Femur (tissue), 1 donor: ENCODE results near the gene SND1.

Experiments used
- DNase-seq: peaks from one replicate; pipeline ENCODE4 v3.0.0-alpha.2; 2017

The SND1 gene

DNA sequence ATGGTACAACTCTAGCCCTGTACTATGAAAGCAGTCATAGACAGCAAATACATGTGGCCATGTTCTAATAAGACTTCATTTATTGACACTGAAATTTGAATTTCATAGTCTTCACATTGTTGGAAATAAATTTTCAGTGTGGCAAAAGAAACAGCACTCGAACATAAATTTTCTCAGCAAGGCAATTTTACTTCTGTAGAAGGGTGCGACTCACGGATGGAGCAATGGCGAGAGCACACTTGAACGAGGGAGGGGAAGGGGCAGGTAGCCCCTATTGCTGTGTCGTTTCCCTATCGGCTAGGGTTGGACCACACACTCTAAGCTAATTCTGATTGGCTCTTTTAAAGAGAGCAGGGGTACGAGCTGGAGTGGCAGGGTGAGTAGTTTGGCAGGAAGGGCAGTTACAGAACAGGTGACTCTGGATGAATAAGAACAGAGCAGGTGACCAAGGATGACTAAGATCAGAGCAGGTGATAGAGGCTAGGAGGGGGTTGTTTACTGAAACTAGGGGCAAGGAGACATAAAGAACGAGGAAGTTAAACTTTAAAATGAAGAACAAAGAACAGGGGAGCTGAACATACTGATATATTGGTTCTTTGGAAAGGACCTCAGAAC is 327.2 kb downstream of the SND1 start:
- no peak for DNase-seq

DNA sequence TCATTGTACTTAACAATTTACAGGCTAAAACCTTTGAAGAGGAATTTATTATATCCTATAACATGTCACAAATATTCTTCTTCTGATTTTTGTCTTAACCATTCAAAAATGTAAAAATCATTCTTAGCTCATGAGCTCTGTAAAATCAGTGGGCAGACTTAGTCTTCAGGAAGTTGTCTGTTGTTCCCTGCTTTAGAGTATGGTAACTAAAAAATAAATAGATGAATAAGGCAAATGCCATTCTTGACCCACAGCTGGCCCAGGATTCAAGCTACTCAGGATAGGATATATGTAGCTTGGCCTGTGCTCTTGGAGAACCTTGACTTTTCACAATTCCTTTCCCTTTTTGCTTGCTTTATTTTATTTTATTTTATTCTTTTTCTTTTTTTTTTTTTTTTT is 327.7 kb downstream of the SND1 start:
- DNase-seq, result no peak

DNA sequence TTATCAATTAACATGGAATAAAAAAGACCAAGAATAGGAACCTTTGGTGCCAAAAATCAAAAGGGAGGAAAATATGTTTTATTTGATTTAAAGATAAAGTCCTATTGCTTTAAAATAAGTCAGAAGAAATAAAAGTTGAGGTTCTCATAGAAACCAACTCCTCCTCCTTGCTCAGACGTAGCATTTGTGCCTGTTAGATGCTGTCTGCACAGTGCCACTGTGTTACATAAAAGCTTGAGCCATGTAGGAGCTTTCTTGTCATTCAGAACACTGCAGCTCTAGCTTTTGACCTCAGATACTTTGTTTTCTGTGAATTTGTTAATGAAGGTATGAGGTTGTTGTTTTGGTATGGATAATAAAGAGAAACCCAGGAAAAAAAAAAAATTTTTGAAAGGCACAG is 328.9 kb downstream of the SND1 start:
- no peak for DNase-seq

DNA sequence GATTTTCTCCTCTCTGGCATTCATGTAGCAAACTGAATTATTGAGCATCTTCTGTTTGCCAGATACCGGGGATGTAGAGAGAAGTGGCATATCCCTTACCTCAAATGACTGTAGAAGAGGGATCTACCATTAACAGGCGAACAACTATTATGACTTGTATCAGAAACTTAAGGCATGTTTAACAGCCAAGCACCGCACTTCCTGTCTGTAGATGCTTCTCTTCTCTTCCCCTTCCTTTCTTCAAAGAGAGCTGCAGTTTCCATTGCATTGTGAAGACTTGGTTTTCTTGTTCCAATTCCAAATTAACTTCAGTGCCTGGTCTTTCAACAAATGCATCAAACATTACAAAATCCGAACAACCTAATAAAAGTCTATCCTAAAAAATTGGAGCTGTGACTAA is 330.0 kb downstream of the SND1 start:
- no peak for DNase-seq

DNA sequence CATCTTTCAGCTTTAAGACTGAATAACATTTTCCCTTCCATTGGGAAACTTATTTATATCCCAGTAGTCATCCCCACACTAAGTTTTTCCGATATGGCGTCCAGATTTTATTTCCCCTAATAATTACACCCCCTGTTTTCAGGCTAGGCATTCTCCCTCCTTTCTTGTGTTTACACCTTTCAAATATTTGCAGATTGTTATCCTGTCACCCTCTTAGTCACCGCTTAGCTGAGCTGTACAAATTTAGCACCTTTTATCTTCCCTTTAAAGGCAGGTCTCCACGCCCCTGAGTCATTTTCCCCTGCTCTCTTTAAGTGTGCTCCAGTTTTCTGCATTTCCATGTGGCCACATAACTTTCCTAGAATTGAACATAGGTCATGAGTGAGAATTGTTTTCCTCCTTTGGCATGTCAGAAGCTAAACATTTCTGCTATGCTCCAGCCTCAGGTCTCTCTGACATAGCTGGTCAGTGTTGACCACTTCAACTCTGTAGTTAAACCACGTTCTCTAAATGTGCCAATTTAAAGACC is 331.9 kb downstream of the SND1 start:
- DNase-seq, result no peak

DNA sequence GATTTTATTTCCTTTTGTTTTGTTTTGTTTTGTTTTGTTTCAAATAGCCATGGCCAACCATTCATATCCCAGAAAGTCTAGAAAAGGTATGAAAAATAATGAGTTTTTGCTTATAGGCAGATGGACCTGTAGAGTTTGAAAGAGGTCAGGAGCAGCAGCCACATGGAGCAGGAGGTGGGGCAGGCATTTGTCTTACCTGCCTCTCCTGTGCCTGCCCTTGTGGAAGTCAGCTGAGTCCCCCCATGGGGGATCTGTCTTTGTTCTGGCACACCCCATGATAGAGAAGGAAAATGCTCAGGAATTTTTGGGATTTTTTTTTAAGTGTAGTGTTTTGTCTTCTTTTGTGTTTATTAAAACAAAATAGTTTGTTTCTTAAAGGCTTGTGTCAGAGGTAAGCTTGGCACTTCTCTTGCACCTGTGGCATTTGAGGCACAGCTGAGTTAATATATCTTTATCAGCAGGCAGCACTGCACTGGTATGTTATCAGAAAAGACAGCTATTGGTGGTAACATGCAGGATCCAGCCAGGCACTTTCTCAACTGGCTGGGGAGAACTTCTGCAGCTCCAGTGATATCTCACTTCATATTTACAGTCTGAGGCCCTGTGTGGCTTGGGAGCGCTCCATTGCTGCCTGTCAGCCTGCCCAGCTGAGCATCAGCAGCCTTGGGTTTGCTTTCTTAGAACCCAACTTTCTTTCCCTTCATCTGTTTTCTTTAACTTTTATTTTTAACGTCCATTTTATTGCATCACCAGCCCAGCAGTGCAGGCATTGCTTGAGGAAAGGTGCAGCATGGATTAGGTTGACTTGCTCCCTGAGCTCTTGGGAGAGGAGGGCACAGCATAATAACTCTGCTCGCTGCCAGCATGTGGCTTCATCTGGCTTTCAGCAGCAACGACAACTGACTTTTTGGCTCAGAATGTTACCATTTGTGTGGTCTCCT is 334.9 kb downstream of the SND1 start:
- peak; percentile 42 for DNase-seq

DNA sequence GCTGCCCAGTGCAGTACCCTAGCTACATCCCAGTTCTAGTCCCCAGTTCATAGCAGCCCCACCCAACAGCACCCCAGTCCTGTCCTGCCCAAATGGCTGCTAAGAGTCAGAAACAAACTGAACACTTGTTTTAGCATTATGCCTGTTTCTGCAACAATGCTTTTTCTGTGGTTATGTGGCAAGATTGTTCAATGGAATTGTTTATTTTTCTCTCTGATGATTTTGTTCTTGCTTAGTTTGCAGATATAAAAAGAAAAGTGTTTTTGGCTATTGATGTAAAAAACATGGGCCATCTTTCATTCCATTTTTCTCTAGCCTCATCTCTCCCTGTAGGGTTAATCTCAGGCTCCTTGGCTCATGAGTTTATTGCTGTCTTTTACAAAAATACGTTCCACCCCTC is 336.8 kb downstream of the SND1 start:
- DNase-seq, result no peak

DNA sequence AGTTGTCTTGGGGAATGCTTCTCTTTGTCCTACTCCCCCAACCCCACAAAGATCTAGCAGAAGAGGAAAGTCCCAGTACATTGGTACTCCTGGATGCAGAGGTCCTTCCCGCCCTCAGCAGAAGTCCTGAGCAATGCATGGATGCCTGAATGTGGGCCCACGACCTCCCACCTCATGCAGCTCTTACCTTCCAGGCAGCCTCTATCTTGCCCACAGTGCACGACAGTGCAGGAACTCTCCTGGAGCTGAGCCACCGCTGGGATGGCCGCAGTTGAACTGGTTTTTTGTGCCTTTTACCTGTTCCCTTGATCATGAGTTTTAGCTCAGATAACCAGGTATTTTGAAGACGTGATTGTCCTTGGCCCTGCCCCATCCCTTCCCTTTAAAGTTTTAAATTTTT is 341.3 kb downstream of the SND1 start:
- DNase-seq, result no peak

DNA sequence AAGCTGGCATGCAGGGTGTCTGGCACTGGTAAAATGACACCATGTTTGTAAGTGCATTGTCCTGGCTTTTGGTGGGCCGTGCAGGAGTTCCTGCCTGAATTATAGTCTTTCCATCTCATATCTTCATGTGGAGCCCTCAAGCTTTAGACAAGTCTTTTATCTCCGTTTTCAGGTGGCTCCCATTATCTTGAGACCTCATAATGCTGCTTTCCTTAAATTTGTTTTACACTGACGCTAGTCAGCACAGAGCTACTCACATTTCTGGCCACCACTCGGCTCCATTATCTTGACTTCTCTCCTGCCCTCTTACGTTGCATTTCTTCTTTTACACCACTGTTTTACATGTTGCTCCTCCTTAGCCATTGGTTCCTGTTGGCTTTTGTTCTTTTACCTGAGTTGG is 342.0 kb downstream of the SND1 start:
- DNase-seq, result no peak

DNA sequence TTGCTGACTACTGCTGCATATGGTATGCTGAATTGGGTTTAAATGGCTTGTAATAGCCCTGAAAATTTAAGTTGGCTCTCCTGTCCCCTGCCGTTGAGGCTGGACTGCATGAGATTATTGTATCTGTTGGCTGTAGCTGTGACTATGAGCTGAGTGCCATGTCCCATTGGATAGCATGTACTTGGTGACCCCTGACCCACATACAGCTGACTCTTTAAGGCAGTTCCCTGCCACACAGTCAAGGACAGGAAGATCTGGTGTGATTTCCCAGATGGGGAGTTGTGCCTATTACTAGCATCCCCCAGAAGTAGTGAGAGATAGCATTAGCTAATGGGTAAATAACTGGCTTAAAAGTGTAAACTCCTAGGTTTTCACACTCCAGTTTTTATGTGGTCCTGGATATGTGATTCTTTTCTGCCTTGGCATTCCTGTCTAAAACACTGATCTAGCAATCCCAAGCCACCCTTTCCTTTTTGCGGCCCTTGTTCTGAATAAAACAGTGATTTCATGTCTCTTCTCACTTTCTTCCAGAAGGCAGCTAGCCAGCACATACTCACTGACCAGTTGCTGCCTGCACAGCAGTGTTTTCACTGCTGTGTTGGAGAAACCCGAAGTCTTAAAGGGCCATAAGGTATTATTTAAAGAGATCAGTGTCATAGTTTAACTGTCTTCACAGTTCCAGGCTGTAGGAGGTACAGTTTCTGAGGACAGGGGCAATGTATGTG is 343.3 kb downstream of the SND1 start:
- peak; percentile 66 for DNase-seq

DNA sequence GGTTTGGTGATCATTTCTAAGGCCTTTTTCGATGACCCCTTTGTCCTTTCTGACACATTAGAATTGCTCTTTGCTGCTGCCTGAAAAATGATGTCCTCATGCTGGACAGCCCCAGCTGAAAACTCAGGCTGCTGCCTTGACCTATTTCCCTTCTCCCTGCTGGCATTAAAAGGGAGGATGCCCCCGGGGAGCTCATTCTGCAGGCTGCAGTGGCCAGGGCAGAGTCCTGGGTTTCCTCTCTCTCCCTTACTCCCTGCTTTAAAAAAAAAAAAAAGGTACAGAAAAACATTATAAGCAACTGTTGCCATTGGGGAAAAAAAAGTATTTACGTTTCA is 343.9 kb downstream of the SND1 start:
- no peak for DNase-seq

DNA sequence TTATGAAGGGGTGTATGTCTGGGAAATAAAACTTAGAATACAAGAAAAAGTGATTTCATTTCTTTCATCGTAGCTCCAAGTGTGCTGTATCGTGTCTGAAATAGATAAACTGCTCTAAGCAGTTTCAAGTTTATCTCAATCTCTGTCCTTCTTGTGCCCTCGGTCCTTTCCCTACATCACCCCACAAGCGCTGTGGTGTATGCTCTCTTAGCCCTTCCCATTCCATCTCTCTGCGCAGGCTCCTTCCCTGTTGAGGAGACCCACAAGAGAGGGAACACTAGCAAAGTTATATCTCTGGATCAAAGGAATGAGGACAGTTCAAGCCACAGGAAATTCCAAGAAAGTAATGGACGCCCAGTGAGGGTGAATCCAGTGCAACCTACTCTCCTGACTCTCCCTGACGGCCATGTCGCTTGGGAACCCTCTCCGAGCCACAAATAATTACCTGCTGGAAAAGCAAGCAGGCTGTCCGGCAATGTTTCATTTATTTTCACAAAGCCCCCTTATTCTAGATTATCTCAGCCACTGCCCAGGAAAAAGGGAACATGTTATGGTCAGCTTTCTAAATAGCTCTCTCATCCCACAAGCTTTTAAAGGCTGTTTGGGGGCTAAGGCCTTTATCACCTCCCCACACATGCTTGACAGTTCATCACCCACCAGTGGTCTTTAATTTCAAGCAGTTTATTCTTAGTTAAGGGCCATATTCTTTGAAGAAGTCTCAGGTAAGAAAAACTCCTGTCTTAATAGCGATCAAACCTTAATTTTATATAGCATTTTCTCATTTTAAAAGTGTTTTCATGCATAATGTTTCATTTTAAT is 344.5 kb downstream of the SND1 start:
- no peak for DNase-seq

DNA sequence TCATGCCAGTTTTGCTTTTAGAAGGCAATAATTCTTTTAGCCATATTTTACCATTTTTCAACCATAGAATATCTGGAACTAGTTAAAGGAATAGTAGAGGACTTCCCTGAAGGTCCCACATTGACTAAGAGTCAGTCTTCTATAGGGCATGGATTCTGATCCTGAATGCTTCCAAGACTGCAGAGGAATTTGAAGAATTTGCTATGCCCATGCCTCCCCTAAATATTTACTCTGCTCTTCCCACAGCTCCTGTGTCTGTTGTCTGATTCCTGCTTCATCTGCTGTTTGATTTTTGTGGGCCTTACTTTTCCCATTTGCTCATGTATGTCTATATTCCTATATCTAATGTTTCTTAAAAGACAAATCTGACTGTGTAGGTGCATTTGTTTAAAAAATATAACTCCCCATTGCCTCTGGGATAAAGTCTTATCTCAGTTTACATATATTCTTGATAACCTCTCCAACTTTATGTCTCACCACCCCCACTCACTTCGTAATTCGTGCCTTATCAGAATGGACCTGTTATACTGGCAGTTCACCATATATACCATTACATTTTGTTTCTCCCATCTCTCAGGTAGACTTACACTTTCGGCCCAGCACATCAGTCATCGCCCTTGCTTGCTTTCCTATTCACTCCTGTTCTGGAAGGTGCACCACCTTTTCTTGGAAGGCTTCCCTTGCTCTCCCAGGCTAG is 345.4 kb downstream of the SND1 start:
- DNase-seq, result no peak

DNA sequence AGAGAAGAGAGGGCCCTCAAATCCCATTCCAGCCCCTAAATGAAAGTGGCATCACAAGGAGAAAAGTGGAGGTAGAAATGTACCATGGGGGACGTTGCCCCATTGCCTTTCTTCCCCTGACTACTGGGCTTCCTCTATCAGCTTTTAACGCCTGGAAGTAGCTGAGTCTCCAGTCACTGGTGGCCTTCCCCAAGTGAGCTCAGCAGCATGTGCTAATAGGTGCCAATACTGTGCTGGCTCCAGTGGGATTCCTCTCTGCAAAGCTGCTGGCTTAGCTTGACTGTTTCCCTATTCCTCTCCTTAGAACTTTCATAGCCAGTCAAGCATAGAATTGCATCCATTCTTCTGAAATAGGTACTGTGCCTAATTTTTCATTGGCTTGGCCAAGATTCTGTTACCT is 346.7 kb downstream of the SND1 start:
- no peak for DNase-seq

DNA sequence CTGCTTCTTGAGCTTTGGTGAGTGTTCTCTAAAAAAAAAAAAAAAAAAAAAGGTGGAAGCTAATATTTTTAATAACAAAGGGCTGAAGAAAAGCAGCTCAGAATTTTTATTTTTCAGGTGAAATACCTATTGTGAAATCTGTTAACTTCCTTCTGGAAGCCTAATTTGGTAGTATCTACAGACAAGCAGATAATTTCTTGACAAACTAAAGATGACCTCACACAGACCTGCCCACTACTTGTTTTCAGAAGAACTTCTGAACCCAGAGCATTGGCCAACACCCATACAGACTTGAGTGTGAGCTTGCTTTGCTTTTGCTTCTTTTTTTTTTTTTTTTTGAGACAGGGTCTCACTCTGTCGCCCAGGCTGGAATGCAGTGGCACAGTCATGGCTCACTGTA is 348.1 kb downstream of the SND1 start:
- DNase-seq, result no peak

DNA sequence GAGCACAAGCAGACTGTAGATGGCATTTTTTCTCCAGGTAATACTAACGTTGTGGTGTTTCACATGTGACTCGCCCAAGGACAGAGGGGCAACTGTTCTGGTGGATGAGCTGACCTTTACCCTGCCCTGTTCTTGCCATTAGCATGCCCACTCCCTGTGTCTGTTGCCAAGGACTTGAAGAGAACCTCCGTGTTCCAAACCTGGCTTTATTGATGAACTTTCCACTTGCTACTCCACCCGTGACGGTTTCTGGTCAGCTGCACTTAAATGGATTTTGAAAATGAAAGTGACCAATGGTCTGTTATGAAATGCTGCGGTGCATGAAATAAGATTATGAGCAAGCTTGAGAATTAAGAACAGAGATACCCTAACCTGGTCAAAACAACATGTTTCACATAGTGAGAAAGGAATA is 348.9 kb downstream of the SND1 start:
- no peak for DNase-seq

DNA sequence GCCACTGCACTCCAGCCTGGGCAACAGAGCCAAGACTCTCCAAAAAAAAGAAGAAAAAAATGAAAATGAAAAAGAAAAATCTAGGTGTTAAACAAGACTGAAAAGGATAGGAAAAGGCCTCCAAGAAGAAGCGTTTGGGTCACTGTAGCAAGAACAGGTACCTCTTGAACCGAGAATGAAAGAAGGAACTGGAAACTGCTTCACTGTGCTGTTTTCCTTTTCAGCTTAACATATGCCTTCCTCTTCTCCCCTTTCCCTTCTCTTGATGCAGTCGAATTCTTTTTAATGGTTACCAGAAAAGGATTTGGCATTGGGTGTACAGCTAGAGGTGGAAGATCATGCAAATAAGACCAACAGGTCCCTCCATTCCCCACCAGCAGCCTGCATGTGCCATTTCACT is 351.2 kb downstream of the SND1 start:
- no peak for DNase-seq

DNA sequence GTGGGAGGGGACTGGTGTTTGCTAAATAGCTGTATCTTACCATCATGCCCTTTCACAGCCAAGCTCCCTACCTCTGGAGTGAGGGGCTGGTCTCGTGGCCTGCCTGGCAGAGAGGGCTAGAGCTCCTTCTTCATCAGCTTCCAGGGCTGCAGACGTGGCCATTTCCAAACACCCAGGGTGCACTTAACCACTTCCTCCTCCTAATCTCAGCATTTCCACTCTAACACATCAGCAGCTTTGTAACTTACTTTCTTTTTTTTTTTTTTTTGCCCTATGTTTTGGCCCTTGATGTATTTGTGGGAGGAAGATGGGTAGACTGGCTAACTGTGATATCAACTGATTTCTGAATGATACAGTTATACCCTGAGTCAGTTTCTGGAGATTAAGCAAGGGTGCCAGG is 351.8 kb downstream of the SND1 start:
- DNase-seq, result no peak

DNA sequence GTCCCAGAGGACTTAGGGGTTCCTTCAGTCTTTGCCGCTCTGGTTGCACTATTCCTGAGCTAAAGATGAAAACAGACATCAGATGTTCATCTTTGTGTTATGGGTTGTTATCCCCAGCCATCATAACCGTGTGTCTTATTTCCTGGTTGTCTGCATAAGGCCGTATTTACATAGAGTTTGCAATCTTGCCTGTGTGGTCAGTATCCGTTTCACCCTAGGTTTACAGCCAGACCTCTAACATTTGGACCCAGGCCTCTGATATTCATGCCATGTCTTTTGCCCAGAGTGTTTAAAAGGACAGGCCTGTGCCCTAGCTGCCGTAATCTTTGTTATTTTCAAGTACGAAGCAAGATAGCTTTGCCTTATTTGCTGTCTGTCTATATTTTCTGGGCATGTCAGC is 352.6 kb downstream of the SND1 start:
- DNase-seq, result no peak

DNA sequence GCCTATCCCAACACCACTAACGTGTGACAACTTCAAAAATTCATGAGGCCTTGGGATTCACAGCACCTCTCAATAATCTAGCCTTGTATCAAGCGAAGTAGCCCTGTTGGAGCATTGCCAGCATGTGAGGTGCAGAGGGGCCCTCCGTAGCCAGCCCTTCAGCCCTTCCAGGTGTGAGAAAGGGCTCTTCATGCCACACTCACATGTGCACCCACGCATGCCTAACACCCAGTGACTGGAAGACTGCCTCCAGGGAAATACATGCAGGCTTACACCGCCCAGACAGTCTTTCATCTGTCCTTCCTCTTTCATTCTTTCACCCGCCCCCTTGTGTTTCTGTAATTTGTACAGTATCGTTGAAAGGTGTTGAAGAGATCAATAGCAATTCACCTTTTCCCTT is 353.1 kb downstream of the SND1 start:
- DNase-seq, result no peak

DNA sequence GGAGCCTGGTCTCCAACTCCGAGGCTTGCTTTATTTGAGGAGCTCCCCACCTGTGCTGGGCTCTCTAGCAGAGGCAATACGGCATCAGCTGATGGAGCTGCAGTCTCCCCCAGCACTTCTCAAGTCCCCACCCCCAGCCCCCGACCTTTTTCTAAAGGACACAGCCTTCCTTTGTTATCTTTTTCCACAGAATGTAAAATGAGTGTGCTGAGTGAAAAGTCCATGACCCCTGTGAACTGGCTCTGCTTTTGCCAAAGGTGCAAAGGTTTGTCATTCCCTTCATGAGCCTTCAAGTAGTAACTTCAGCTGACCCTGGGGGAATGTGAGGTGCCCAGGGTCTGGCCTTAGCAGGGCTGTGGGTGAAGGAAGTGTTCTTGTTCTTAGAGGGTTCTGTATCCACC is 353.8 kb downstream of the SND1 start:
- DNase-seq, result no peak
